Measurements from ENCODE around the gene UGT1A4.

The UGT1A4 gene

GRCh38 chr2:233756429-233757081, 38.0 kb downstream of the UGT1A4 start:
- no peaks in the 10 kb centered on the region for H3K36me3 ChIP-seq
- no peak overlapping the region for H3K4me2 ChIP-seq
- no peaks in the 10 kb centered on the region for H3K27me3 ChIP-seq
- no peak overlapping the region for H3K27ac ChIP-seq
- TF ChIP-seq Cebpa-rat (IDR thresholded peaks at IDR 0.05) = no peak
- H3K9me3 ChIP-seq (replicated peaks in 1 of 11) = peaks cover 17 to 32% (median 27%) of the 10 kb centered on the region in 11 experiments
- no peak overlapping the region for H3K4me3 ChIP-seq
- no peak overlapping the region for H3K9ac ChIP-seq
- no peaks in the 10 kb centered on the region for H3K4me1 ChIP-seq
- no peaks in the 10 kb centered on the region for H4K20me1 ChIP-seq

GRCh38 chr2:233758141-233758540, 39.6 kb downstream of the UGT1A4 start:
- no peaks in the 10 kb centered on the region for H3K36me3 ChIP-seq
- H3K4me1 ChIP-seq = no peaks in the 10 kb centered on the region
- H3K9ac ChIP-seq = no peak overlapping the region
- H3K4me3 ChIP-seq = no peak overlapping the region
- no peak for TF ChIP-seq Cebpa-rat (IDR thresholded peaks at IDR 0.05)
- H3K9me3 ChIP-seq (replicated peaks in 1 of 11) = peaks cover 6 to 16% (median 12%) of the 10 kb centered on the region in 11 experiments; a peak in 18 of 22 replicates
- no peak overlapping the region for H3K27ac ChIP-seq
- H4K20me1 ChIP-seq = no peaks in the 10 kb centered on the region
- no peak overlapping the region for H3K4me2 ChIP-seq
- H3K27me3 ChIP-seq = no peaks in the 10 kb centered on the region

- no peak overlapping the region for H3K4me2 ChIP-seq
- peaks cover 5 to 12% (median 7%) of the 10 kb centered on the region in 11 experiments; a peak in 17 of 22 replicates for H3K9me3 ChIP-seq (replicated peaks in 1 of 11)
- H3K36me3 ChIP-seq = no peaks in the 10 kb centered on the region
- TF ChIP-seq Cebpa-rat (IDR thresholded peaks at IDR 0.05) = no peak
- no peak overlapping the region for H3K27ac ChIP-seq
- H3K27me3 ChIP-seq = no peaks in the 10 kb centered on the region
- peaks cover 0 to 6% (median 0%) of the 10 kb centered on the region in 10 experiments; a peak in 7 of 20 replicates for H3K4me1 ChIP-seq
- no peak overlapping the region for H3K4me3 ChIP-seq
- H3K9ac ChIP-seq = no peak overlapping the region
- no peaks in the 10 kb centered on the region for H4K20me1 ChIP-seq
Observed at GRCh38 chr2:233758849-233759248, 40.3 kb downstream of the UGT1A4 start.

GRCh38 chr2:233760043-233760442, 41.5 kb downstream of the UGT1A4 start, which contains the start of gene UGT1A1:
Gene UGT1A1 (plus strand): TSS chr2:233760270. CDS start chr2:233760288, 18 bp downstream.
- no peak within 1 kb of the TSS for H3K27ac ChIP-seq
- H3K4me3 ChIP-seq = no peak within 1 kb of the TSS
- TF ChIP-seq Cebpa-rat (IDR thresholded peaks at IDR 0.05) = no peak
- H3K9ac ChIP-seq = no peak within 1 kb of the TSS
- no peaks in the 10 kb centered on the region for H3K27me3 ChIP-seq
- no peaks in the 10 kb centered on the region for H3K36me3 ChIP-seq
- no peak within 1 kb of the TSS for H3K4me2 ChIP-seq
- no peaks in the 10 kb centered on the region for H4K20me1 ChIP-seq
- peaks cover 0 to 8% (median 3%) of the 10 kb centered on the region in 11 experiments; a peak in 15 of 22 replicates for H3K9me3 ChIP-seq (replicated peaks in 1 of 11)
- peaks cover 0 to 18% (median 0%) of the 10 kb centered on the region in 10 experiments; a peak in 8 of 20 replicates for H3K4me1 ChIP-seq

- TF ChIP-seq Cebpa-rat (IDR thresholded peaks at IDR 0.05) = no peak
- Histone ChIP-seq H3K9me3 (replicated peaks in 1 of 11) (peaks cover 0 to 7% (median 0%) of the 10 kb centered on the region in 11 experiments; a peak in 4 of 22 replicates), H3K36me3 (no peaks in the 10 kb centered on the region), H3K27me3 (no peaks in the 10 kb centered on the region), H3K4me1 (peaks cover 0 to 19% (median 0%) of the 10 kb centered on the region in 10 experiments; a peak in 8 of 20 replicates), H3K27ac (no peak overlapping the region), H4K20me1 (no peaks in the 10 kb centered on the region), H3K4me2 (no peak overlapping the region), H3K9ac (no peak overlapping the region), H3K4me3 (no peak overlapping the region)
Observed at GRCh38 chr2:233761040-233761769, 42.7 kb downstream of the UGT1A4 start.

- Histone ChIP-seq H3K27me3 (no peaks in the 10 kb centered on the region), H3K27ac (peak overlapping the region in 2 of 11 experiments; percentile 7 to 10; a peak in 1 of 22 replicates), H3K4me3 (no peak overlapping the region), H3K4me2 (peak overlapping the region in 4 of 11 experiments; percentile 38 to 72 (median 64); a peak in 7 of 22 replicates), H4K20me1 (no peaks in the 10 kb centered on the region), H3K4me1 (peaks cover 0 to 26% (median 0%) of the 10 kb centered on the region in 10 experiments; a peak in 8 of 20 replicates), H3K36me3 (no peaks in the 10 kb centered on the region), H3K9me3 (replicated peaks in 1 of 11) (peaks cover 0 to 4% (median 0%) of the 10 kb centered on the region in 11 experiments; a peak in 2 of 22 replicates), H3K9ac (no peak overlapping the region)
- TF ChIP-seq Cebpa-rat (IDR thresholded peaks at IDR 0.05) = no peak
Observed at GRCh38 chr2:233764264-233764663, 45.7 kb downstream of the UGT1A4 start.

- H3K27ac ChIP-seq = peak overlapping the region in 2 of 11 experiments; percentile 7 to 10; a peak in 1 of 22 replicates
- no peak overlapping the region for H3K9ac ChIP-seq
- H3K4me2 ChIP-seq = peak overlapping the region in 4 of 11 experiments; percentile 38 to 72 (median 64); a peak in 7 of 22 replicates
- TF ChIP-seq Cebpa-rat (IDR thresholded peaks at IDR 0.05) = no peak
- no peak overlapping the region for H3K4me3 ChIP-seq
- no peaks in the 10 kb centered on the region for H3K27me3 ChIP-seq
- 0 out of 22 replicates have a peak, but pooled peaks cover 0 to 4% (median 0%) of the 10 kb centered on the region in 11 experiments for H3K9me3 ChIP-seq (replicated peaks in 1 of 11)
- H3K36me3 ChIP-seq = no peaks in the 10 kb centered on the region
- no peaks in the 10 kb centered on the region for H4K20me1 ChIP-seq
- H3K4me1 ChIP-seq = peaks cover 0 to 26% (median 0%) of the 10 kb centered on the region in 10 experiments; a peak in 8 of 20 replicates
Observed at GRCh38 chr2:233764761-233765160, 46.2 kb downstream of the UGT1A4 start.

- Histone ChIP-seq H3K36me3 (no peaks in the 10 kb centered on the region), H3K27ac (no peak overlapping the region), H4K20me1 (no peaks in the 10 kb centered on the region), H3K4me2 (no peak overlapping the region; a peak in 1 of 22 replicates), H3K9me3 (replicated peaks in 1 of 11) (0 out of 22 replicates have a peak, but pooled peaks cover 0 to 4% (median 0%) of the 10 kb centered on the region in 11 experiments), H3K9ac (no peak overlapping the region), H3K27me3 (no peaks in the 10 kb centered on the region), H3K4me1 (peaks cover 0 to 26% (median 0%) of the 10 kb centered on the region in 10 experiments; a peak in 8 of 20 replicates), H3K4me3 (no peak overlapping the region)
- no peak for TF ChIP-seq Cebpa-rat (IDR thresholded peaks at IDR 0.05)
Observed at GRCh38 chr2:233766416-233766815, 47.9 kb downstream of the UGT1A4 start.

GRCh38 chr2:233768076-233768475, 49.5 kb downstream of the UGT1A4 start:
- no peaks in the 10 kb centered on the region for H4K20me1 ChIP-seq
- no peak overlapping the region for H3K27ac ChIP-seq
- H3K36me3 ChIP-seq = no peaks in the 10 kb centered on the region
- TF ChIP-seq Cebpa-rat (IDR thresholded peaks at IDR 0.05) = no peak
- H3K4me2 ChIP-seq = no peak overlapping the region
- H3K9ac ChIP-seq = no peak overlapping the region
- no peaks in the 10 kb centered on the region for H3K27me3 ChIP-seq
- H3K4me1 ChIP-seq = peaks cover 0 to 26% (median 0%) of the 10 kb centered on the region in 10 experiments; a peak in 8 of 20 replicates
- no peak overlapping the region for H3K4me3 ChIP-seq
- H3K9me3 ChIP-seq (replicated peaks in 1 of 11) = 0 out of 22 replicates have a peak, but pooled peaks cover 0 to 4% (median 0%) of the 10 kb centered on the region in 11 experiments

All from BLaER1 treated with 17β-estradiol and CSF1 and Interleukin-3, amounts not matched to agents 10 nM and 100 nM (cell line).